Measurements from ENCODE around the gene ANO6.

DNA sequence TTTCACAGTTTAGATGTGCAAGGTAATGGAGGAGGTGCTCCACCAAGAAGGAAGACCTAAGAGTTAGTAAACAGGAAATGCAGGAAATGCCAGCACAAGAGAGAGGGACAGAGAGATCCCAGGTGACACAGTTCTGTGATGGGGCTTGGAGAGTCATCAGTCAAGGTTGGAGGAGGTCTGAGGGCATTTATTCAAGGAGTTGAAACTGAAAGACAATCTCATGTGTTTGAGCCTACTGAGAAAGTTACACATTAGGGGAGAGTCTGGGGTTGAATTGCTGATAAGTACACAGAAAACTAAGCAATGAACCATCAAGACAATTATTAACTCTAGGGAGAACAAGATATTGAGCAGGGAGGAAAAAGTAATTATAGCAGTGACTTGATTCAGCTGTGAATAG, 138.5 kb downstream of the ANO6 start:
- TF ChIP-seq, protein P1, sequence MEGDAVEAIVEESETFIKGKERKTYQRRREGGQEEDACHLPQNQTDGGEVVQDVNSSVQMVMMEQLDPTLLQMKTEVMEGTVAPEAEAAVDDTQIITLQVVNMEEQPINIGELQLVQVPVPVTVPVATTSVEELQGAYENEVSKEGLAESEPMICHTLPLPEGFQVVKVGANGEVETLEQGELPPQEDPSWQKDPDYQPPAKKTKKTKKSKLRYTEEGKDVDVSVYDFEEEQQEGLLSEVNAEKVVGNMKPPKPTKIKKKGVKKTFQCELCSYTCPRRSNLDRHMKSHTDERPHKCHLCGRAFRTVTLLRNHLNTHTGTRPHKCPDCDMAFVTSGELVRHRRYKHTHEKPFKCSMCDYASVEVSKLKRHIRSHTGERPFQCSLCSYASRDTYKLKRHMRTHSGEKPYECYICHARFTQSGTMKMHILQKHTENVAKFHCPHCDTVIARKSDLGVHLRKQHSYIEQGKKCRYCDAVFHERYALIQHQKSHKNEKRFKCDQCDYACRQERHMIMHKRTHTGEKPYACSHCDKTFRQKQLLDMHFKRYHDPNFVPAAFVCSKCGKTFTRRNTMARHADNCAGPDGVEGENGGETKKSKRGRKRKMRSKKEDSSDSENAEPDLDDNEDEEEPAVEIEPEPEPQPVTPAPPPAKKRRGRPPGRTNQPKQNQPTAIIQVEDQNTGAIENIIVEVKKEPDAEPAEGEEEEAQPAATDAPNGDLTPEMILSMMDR (IDR thresholded peaks at IDR 0.05), result no peak
- no peak for TF ChIP-seq POLR2A (IDR thresholded peaks at IDR 0.05)
